Lower leg skin (tissue), 4 donors: ENCODE results near the gene COL17A1. TPM values are rescaled to one million over a fixed set of nuclear protein-coding genes. Genes with fewer than 3 reads are reported as not detected.

Experiments
- DNase-seq, 2 donors: peaks; one replicate each; pipeline ENCODE4 v3.0.0-alpha.2; 2019; ENCODE audit warnings: low spot score in 2 of 2
- H3K4me3 ChIP-seq: fragments of 200-600 bp; sonication (generic); 2 replicates; pipeline ENCODE4 v1.5.1; 2017; ENCODE audit warnings: mild to moderate bottlenecking, low read depth; ENCODE audit not compliant: poor library complexity, severe bottlenecking
- POLR2A ChIP-seq, 2 donors: fragments of 450-650 bp; IDR thresholded peaks; one replicate each; pipeline ENCODE4 v1.6.1; 2016 to 2017; ENCODE audit warnings: antibody characterized with exemption in 2 of 2, mild to moderate bottlenecking in 1 of 2, moderate library complexity in 1 of 2
- WGBS, 2 donors: methylation state at CpG; one replicate each; pipeline ENCODE4 v1.1.5; 2018; 5-methylcytosine and 5-hydroxymethylcytosine counted together
- intact Hi-C: fragments of 100-400 bp; cut with DNase I; formaldehyde crosslinking; loops from one replicate; pipeline ENCODE4 v1.15.0; 2023; ENCODE audit warnings: low total_unique reads
- total RNA-seq, 4 donors: library from RNA; depleted of rRNA; stranded (reverse); fragments of >200 nt; gene quantifications; one replicate each; pipeline ENCODE4 v1.1.0, GENCODE V29; 2016
- TF ChIP-seq, protein P1 (sequence below), 3 donors: fragments of 450-650 bp; IDR thresholded peaks; one replicate each; pipeline ENCODE4 v1.5.1; 2016; ENCODE audit warnings: antibody characterized with exemption in 3 of 3, mild to moderate bottlenecking in 3 of 3, moderate library complexity in 2 of 3

The COL17A1 gene
- total RNA-seq, 4 donors from 2014 or later, result 653 to 1,410 (median 857) TPM

DNA sequence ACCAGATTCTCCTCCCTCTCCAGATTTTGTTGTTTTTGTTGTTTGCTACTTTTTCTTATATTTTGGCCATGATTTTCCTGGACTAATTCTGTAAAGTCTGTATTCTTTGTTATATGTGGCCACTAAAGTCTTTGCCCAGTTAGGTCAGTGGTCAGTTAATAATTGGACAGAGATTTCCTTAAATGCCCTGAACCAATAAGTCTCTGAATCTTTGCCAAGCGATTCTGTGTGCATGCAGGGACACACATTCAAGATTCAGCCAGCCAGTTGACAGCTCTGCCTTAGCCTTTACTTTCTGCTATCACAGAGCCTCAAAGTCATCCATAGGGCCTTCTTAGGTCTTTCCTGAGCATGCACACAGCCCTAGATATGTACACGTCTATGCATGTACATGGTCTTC is 11.0 kb upstream of the COL17A1 start:
- no peak for TF ChIP-seq POLR2A (IDR thresholded peaks at IDR 0.05)
- TF ChIP-seq, protein P1, sequence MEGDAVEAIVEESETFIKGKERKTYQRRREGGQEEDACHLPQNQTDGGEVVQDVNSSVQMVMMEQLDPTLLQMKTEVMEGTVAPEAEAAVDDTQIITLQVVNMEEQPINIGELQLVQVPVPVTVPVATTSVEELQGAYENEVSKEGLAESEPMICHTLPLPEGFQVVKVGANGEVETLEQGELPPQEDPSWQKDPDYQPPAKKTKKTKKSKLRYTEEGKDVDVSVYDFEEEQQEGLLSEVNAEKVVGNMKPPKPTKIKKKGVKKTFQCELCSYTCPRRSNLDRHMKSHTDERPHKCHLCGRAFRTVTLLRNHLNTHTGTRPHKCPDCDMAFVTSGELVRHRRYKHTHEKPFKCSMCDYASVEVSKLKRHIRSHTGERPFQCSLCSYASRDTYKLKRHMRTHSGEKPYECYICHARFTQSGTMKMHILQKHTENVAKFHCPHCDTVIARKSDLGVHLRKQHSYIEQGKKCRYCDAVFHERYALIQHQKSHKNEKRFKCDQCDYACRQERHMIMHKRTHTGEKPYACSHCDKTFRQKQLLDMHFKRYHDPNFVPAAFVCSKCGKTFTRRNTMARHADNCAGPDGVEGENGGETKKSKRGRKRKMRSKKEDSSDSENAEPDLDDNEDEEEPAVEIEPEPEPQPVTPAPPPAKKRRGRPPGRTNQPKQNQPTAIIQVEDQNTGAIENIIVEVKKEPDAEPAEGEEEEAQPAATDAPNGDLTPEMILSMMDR (IDR thresholded peaks at IDR 0.05), result no peak
- WGBS, 2 donors, result 93 to 100% methylated on average over 2 of the region's 2 CpGs
- intact Hi-C loops, result no loop called here
- DNase-seq, result no peak
- no peak overlapping the region for H3K4me3 ChIP-seq

GRCh38 chr10:104092749-104093148 is 7.1 kb upstream of the COL17A1 start:
- TF ChIP-seq, protein P1 (IDR thresholded peaks at IDR 0.05), result no peak
- no peak for TF ChIP-seq POLR2A (IDR thresholded peaks at IDR 0.05)
- intact Hi-C loops, result no loop called here
- H3K4me3 ChIP-seq, result no peak overlapping the region
- DNase-seq, result no peak

- DNase-seq, result no peak
- WGBS, 2 donors, result 68 to 73% methylated on average over 2 of the region's 2 CpGs
- intact Hi-C loops, result no loop called here
- H3K4me3 ChIP-seq, result no peak overlapping the region
- TF ChIP-seq, protein P1 (IDR thresholded peaks at IDR 0.05), result no peak
- no peak for TF ChIP-seq POLR2A (IDR thresholded peaks at IDR 0.05)
Measured at GRCh38 chr10:104090611-104091010, 4.9 kb upstream of the COL17A1 start.

DNA sequence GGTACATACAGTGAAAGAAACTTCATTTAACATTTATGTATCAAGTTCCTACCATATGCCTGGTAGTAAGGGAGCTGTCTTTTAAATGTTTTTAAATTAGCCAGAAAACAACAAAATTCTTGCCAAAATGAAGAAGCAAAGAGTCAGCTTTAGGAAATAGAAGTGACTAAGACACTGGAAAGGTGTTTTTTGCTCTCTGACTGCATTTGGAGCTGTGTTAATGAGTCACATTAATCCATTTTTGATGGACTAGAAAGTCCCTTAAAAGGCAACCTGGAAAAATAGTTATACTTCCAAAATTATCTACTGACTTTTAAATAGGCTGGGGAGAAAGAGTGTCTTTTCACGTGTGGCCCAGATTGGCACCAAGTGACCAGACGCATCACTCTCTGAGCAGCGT is 3.9 kb upstream of the COL17A1 start:
- intact Hi-C loops, result no loop called here
- H3K4me3 ChIP-seq, result no peak overlapping the region
- no peak for TF ChIP-seq POLR2A (IDR thresholded peaks at IDR 0.05)
- TF ChIP-seq, protein P1 (IDR thresholded peaks at IDR 0.05), result no peak
- no peak for DNase-seq
- WGBS, 2 donors, result 41 to 65% methylated on average over 3 of the region's 3 CpGs

GRCh38 chr10:104088239-104088638 is 2.6 kb upstream of the COL17A1 start:
- no peak for DNase-seq
- 83 to 86% methylated on average over 5 of the region's 5 CpGs for WGBS, 2 donors
- TF ChIP-seq, protein P1 (IDR thresholded peaks at IDR 0.05), result no peak
- no peak for TF ChIP-seq POLR2A (IDR thresholded peaks at IDR 0.05)
- intact Hi-C loops, result no loop called here
- no peak overlapping the region for H3K4me3 ChIP-seq

GRCh38 chr10:104084482-104085142 is 1.1 kb downstream of the COL17A1 start:
- intact Hi-C loops, result no loop called here
- TF ChIP-seq POLR2A (IDR thresholded peaks at IDR 0.05), result no peak
- TF ChIP-seq, protein P1 (IDR thresholded peaks at IDR 0.05), result no peak
- DNase-seq, result no peak
- WGBS, 2 donors, result 42 to 45% methylated on average over 5 of the region's 5 CpGs
- H3K4me3 ChIP-seq, result no peak overlapping the region
